ENCODE results near the gene OLA1. TPM values are rescaled to one million over a fixed set of nuclear protein-coding genes. Genes with fewer than 3 reads are reported as not detected.

OLA1 gene
- total and polyA plus RNA-seq, 2 of the 13 experiments (the other 11 are each of a cell fraction or from before 2014, with no cell fraction given) = 153 to 241 TPM

DNA sequence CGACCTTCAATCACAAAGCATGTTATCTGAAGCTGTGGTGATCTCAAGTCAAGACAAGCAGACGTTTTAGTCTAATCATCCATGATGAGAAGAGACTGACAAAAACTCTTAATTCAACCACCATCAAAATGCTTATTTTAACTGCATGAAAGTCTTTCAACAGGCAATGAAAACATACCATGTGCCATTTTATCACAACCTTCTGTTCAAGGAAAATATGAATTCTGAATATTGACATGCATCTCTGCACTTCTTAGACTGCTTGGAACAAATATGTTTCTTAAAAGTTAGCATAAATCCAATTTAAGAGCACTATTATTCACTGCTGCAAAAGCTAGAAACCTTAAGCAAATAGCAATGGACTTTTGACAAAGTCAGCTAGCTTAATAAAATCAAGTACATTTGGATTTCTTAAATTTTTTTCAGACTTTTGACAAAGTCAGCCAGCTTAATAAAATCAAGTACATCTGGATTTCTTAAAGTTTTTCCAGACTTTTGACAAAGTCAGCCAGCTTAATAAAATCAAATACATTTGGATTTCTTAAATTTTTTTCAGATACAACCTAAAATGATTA, 70.9 kb downstream of the OLA1 start (continued):
- TF ChIP-seq, protein P1, sequence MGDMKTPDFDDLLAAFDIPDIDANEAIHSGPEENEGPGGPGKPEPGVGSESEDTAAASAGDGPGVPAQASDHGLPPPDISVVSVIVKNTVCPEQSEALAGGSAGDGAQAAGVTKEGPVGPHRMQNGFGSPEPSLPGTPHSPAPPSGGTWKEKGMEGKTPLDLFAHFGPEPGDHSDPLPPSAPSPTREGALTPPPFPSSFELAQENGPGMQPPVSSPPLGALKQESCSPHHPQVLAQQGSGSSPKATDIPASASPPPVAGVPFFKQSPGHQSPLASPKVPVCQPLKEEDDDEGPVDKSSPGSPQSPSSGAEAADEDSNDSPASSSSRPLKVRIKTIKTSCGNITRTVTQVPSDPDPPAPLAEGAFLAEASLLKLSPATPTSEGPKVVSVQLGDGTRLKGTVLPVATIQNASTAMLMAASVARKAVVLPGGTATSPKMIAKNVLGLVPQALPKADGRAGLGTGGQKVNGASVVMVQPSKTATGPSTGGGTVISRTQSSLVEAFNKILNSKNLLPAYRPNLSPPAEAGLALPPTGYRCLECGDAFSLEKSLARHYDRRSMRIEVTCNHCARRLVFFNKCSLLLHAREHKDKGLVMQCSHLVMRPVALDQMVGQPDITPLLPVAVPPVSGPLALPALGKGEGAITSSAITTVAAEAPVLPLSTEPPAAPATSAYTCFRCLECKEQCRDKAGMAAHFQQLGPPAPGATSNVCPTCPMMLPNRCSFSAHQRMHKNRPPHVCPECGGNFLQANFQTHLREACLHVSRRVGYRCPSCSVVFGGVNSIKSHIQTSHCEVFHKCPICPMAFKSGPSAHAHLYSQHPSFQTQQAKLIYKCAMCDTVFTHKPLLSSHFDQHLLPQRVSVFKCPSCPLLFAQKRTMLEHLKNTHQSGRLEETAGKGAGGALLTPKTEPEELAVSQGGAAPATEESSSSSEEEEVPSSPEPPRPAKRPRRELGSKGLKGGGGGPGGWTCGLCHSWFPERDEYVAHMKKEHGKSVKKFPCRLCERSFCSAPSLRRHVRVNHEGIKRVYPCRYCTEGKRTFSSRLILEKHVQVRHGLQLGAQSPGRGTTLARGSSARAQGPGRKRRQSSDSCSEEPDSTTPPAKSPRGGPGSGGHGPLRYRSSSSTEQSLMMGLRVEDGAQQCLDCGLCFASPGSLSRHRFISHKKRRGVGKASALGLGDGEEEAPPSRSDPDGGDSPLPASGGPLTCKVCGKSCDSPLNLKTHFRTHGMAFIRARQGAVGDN (CRISPR knock-in tag; IDR thresholded peaks at IDR 0.05) = no peak
- TF ChIP-seq ZNF816 (CRISPR knock-in tag; IDR thresholded peaks at IDR 0.05; ENCODE audit: borderline replicate concordance) (no peak), ZNF660 (CRISPR knock-in tag; IDR thresholded peaks at IDR 0.05; ENCODE audit: borderline replicate concordance, low read depth) (no peak), ZNF776 (CRISPR knock-in tag; IDR thresholded peaks at IDR 0.05) (no peak), HNF4A (CRISPR knock-in tag; IDR thresholded peaks at IDR 0.05) (no peak), JUN (CRISPR knock-in tag; IDR thresholded peaks at IDR 0.05) (no peak), ZNF614 (CRISPR knock-in tag; IDR thresholded peaks at IDR 0.05; ENCODE audit: borderline replicate concordance) (no peak)
- TF ChIP-seq, protein P2, sequence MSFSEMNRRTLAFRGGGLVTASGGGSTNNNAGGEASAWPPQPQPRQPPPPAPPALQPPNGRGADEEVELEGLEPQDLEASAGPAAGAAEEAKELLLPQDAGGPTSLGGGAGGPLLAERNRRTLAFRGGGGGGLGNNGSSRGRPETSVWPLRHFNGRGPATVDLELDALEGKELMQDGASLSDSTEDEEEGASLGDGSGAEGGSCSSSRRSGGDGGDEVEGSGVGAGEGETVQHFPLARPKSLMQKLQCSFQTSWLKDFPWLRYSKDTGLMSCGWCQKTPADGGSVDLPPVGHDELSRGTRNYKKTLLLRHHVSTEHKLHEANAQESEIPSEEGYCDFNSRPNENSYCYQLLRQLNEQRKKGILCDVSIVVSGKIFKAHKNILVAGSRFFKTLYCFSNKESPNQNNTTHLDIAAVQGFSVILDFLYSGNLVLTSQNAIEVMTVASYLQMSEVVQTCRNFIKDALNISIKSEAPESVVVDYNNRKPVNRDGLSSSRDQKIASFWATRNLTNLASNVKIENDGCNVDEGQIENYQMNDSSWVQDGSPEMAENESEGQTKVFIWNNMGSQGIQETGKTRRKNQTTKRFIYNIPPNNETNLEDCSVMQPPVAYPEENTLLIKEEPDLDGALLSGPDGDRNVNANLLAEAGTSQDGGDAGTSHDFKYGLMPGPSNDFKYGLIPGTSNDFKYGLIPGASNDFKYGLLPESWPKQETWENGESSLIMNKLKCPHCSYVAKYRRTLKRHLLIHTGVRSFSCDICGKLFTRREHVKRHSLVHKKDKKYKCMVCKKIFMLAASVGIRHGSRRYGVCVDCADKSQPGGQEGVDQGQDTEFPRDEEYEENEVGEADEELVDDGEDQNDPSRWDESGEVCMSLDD (CRISPR knock-in tag; IDR thresholded peaks at IDR 0.05; ENCODE audit: borderline replicate concordance) = no peak
- TF ChIP-seq, protein P3, sequence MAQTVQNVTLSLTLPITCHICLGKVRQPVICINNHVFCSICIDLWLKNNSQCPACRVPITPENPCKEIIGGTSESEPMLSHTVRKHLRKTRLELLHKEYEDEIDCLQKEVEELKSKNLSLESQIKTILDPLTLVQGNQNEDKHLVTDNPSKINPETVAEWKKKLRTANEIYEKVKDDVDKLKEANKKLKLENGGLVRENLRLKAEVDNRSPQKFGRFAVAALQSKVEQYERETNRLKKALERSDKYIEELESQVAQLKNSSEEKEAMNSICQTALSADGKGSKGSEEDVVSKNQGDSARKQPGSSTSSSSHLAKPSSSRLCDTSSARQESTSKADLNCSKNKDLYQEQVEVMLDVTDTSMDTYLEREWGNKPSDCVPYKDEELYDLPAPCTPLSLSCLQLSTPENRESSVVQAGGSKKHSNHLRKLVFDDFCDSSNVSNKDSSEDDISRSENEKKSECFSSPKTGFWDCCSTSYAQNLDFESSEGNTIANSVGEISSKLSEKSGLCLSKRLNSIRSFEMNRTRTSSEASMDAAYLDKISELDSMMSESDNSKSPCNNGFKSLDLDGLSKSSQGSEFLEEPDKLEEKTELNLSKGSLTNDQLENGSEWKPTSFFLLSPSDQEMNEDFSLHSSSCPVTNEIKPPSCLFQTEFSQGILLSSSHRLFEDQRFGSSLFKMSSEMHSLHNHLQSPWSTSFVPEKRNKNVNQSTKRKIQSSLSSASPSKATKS (CRISPR knock-in tag; IDR thresholded peaks at IDR 0.05) = no peak
- TF ChIP-seq, protein P4, sequence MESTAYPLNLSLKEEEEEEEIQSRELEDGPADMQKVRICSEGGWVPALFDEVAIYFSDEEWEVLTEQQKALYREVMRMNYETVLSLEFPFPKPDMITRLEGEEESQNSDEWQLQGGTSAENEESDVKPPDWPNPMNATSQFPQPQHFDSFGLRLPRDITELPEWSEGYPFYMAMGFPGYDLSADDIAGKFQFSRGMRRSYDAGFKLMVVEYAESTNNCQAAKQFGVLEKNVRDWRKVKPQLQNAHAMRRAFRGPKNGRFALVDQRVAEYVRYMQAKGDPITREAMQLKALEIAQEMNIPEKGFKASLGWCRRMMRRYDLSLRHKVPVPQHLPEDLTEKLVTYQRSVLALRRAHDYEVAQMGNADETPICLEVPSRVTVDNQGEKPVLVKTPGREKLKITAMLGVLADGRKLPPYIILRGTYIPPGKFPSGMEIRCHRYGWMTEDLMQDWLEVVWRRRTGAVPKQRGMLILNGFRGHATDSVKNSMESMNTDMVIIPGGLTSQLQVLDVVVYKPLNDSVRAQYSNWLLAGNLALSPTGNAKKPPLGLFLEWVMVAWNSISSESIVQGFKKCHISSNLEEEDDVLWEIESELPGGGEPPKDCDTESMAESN (CRISPR knock-in tag; conservative IDR thresholded peaks at IDR 0.05) = no peak
- TF ChIP-seq, protein P5, sequence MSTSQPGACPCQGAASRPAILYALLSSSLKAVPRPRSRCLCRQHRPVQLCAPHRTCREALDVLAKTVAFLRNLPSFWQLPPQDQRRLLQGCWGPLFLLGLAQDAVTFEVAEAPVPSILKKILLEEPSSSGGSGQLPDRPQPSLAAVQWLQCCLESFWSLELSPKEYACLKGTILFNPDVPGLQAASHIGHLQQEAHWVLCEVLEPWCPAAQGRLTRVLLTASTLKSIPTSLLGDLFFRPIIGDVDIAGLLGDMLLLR (CRISPR knock-in tag; IDR thresholded peaks at IDR 0.05) = no peak
- TF ChIP-seq, protein P6, sequence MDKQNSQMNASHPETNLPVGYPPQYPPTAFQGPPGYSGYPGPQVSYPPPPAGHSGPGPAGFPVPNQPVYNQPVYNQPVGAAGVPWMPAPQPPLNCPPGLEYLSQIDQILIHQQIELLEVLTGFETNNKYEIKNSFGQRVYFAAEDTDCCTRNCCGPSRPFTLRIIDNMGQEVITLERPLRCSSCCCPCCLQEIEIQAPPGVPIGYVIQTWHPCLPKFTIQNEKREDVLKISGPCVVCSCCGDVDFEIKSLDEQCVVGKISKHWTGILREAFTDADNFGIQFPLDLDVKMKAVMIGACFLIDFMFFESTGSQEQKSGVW (CRISPR knock-in tag; IDR thresholded peaks at IDR 0.05; ENCODE audit: borderline replicate concordance) = no peak
- TF ChIP-seq, protein P7, sequence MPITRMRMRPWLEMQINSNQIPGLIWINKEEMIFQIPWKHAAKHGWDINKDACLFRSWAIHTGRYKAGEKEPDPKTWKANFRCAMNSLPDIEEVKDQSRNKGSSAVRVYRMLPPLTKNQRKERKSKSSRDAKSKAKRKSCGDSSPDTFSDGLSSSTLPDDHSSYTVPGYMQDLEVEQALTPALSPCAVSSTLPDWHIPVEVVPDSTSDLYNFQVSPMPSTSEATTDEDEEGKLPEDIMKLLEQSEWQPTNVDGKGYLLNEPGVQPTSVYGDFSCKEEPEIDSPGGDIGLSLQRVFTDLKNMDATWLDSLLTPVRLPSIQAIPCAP (CRISPR knock-in tag; IDR thresholded peaks at IDR 0.05; ENCODE audit: low read depth) = no peak

Data from HepG2 (cell line).